A549 treated with dexamethasone at 1 μM for 4 hours (cell line): ENCODE measurements around the gene RPSA. TPM values are rescaled to one million over a fixed set of nuclear protein-coding genes. Genes with fewer than 3 reads are reported as not detected.

Experiments used
- total RNA-seq: library from RNA; stranded (reverse); fragments of 200-300 nt; extraction: Qiagen RNA extraction; gene quantifications from 5 replicates; pipeline ENCODE4 v1.2.3, GENCODE V29; 2022

The RPSA gene
- 2,253 to 2,693 TPM (median 2,311 TPM) in 5 replicates for total RNA-seq

DNA sequence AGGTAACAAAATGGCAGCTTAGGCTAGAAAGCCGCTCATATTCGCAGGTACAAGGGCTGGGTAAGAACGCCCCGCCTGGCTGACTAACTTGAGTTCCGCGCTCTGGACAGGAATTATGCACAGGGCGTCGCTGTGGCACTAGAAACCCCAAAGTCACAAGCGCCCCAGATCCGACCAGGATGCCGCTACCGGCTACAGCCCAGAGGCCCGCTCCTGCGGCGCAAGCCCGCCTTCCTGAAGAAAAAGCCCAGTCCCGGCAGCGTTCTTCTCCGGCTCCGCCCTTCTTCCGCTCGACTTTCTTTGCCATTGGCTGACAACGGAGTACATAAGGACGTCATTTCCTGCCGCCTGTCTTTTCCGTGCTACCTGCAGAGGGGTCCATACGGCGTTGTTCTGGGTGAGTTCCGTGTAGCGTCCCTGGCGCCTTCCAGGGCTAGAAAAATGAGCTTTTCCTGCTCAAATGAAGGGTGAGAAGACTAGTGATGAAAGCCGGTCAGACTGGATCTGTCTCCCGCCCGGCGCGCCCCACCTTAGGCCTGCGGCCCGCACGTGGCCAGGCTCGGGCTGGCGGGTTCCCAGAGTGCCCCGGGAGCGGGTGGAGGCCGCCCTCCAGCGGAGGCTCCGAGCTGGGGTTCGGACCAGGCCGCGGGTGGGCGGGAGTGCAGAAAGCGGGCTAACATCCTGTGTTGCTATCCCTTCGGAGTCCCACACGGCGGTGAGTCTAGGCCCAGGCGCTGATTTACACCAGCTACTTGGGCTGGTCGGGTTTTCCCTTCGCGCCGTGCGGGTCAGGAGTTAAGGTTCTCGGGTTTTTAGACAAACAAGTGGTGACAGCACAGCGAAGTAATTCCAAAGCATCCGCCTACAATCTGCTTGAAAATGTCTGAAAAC, at the start of gene RPSA:
Gene RPSA (plus strand): TSS at position 353 of the 891 bp plus-strand sequence. CDS start 934 bp downstream, outside the sequence.

DNA sequence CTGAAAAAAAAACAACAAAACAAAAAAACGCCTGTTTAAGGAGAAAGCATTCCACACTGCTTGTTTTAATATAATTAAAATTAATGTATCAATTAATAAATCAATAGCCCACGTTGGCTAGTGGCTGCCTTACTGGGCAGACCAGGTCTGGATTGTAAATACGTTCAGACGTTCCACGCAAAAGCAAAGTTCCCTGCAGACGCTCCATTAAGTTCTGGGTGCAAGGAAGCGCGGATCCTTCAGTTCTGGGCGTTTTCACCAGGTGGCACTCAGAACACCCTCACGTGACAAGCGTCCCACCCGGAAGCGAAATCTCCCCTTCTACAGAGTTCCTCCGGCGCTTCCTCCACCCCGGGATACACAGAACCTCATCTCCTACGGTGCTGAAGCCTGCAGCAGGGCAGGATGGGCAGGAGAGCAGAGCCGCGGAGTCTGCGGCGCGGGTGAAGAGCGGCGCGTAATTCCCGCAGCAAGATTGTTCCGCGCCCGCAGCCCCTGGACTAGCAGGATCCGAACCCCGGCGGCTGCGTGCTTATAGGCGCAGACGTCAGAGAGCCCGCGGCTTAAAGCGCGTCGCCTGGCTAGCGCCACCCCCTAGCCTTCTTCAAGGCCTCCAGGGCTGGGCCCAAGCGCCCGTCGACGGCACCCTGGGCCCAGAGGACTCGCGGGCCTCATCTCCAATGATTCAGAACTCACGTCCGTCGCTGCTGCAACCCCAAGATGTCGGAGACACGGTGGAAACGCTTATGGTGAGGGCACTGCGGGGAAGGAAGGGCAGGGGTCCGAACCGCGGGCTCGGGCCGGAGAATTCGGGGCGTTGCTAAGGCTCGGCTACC, 23.3 kb upstream of the RPSA start, which contains the start of gene SLC25A38:
Gene SLC25A38 (plus strand): TSS at position 326 of the 836 bp plus-strand sequence. CDS start 355 bp downstream, at position 681.

Other genes starting within 250 kb of the RPSA start
- 0.21 to 0.28 TPM (median 0.25 TPM) in 5 replicates for gene XIRP1, start 214.1 kb upstream of the RPSA start, total RNA-seq
- 0.04 to 0.07 TPM (median 0.06 TPM) in 5 replicates for gene CX3CR1, start 126.7 kb upstream of the RPSA start, total RNA-seq
- not detected in 5 replicates for gene CCR8, start 77.0 kb upstream of the RPSA start, total RNA-seq
- 37.2 to 46.6 TPM (median 39.9 TPM) in 5 replicates for gene SLC25A38, start 23.4 kb upstream of the RPSA start, total RNA-seq
- 0.03 to 0.15 TPM (median 0.08 TPM) in 5 replicates for gene MOBP, start 61.0 kb downstream of the RPSA start, total RNA-seq